ENCODE measurements around the gene NOL4L.

The NOL4L gene

GRCh38 chr20:32538526-32538939 is 46.6 kb downstream of the NOL4L start:
- no peak for DNase-seq

DNA sequence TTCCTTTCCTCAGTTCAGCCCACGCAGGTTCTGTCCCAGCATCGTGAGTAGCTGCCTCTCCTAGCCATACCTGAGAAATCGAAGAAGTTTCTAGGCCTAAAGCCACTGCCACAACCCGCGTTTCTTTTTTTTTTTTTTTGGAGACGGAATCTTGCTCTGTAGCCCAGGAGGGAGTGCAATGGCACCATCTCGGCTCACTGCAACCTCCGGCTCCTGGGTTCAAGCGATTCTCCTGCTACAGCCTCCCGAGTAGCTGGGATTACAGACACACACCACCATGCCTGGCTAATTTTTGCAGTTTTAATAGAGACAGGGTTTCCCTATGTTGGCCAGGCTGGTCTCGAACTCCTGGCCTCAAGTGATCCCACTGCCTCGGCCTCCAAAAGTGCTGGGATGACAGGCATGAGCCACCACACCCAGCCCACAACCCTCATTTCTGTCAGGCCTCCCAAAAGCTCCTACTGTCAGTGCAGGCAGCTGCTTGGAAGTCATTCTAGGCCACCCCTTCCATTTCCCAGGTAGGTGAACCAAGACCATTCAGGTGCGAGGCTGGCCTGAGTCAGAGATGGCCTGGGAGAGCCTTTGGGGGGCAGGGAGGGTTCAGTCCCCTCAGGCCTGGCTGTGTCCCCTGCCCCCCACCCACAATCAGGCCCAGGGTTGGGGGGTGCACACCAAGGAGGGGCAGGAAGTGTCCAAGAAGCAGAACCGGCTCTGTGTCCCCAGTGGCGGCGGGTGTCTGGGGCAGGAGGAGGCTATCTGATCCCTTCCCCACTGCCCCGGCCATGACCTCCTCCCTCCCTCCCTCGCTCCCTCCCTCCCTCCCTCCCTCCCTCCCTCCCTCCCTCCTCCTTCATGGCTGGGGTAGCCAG is 47.2 kb downstream of the NOL4L start:
- no peak for DNase-seq

DNA sequence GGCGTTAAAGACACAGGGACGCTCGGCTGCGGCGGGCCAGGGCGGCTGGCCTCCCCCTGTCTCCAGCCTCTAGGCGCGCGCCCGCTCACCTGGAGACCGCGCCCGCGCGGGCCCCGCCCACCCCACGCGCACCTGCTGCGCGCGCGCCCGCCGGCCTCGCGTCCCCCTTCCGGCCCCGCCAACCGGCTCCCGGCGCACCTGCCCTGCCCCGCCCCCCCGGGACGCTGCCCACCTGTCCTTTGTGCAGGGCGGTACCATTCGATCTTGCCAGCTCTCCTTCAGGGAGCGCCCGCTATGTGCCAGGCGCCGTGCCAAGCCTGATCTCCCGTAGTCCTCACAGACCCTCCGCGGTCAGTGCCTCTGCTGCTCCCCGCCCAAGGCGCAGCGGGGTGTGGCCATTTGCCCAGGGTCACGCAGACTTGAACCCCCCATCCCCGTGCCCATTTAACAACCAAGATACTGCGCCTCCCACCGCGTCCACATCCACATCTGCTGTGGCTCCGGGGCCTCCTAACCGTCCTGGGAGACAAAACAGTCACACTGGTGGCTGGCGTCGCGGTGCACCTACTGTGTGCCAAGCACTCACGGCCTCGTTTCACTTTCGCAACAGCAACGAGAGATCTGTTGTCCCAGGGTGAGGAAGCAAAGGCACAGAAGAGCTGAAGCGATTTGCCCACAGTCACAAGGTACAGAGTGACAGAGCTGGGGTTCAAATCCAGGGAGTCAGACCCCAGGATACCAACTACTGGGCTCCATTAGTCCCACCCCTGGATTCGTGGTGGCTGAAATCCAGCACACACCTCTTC is 48.1 kb downstream of the NOL4L start:
- no peak for DNase-seq

DNA sequence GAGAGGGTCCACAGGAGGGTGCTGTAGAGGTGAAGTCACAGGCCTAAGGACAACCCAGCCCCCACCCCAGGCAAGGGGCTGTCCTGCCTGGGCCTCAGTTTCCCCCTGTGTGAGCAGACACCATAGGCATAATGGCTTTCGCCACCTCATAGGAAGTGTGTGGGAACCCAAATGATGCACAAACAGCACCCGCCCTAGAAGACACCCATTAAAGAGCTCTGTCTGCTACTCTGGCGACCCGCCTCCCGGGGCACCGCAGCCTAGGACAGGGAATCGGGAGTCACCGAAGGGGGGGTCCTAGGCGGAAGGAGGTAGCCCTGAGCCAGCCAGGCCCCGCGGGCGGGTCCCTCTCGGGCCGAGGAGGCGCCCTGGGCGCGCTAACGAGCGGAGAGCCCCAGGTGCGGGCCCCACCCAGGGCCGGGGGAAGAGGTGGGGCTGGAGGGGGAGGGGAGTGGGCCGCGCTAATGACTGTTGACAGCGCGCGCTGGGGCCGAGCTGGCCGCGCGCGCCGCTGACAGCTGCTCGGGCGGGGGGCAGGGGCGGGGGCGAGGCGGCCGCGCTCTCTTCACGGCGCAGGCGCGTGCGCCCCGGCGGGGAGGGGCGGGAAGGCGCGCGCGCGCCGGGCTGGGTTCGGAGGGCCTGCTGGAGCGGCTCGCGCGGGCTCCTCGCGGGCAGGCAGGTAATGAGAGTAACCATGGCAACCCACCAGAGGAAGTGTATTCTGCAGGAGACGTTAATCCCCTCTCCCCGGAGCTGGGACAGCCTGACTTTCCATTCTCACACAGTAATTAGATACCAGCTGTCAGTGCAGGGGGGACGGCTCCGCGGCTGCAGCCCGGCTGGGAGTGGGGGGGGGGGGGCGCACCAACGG is 48.9 kb downstream of the NOL4L start:
- peak; percentile 15 for DNase-seq

DNA sequence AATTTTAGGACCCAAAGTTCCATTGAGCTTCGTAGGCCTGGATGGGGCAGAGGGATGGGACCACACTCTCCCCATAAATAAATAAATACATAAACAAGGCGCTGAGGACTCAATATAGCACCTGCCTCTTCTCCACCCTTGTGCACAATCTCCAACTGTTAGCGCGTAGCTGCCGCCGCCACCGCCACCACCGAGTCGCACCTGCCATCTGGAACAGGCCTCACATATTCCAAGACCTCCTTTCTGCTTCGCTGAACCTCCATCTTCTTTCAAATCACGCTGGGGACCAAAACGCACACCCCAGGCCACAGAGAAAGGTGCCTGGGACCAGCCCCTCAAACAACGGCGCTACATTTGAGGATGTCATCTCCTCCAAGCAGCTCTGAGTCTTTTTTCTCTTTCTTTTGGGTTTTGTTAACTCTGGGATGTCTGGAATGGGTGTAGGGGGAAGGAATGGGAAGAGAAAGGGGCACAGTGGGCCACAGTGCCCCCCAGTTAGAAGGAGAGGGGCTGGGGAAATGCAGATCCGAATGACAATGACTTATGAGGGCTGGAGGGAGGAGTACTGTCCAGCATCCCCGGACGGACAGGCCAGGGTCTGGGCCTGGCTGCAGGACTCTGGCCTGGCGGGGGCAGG is 49.7 kb downstream of the NOL4L start:
- DNase-seq = no peak

- no peak for DNase-seq
Observed at GRCh38 chr20:32534661-32535240, 50.4 kb downstream of the NOL4L start.

DNA sequence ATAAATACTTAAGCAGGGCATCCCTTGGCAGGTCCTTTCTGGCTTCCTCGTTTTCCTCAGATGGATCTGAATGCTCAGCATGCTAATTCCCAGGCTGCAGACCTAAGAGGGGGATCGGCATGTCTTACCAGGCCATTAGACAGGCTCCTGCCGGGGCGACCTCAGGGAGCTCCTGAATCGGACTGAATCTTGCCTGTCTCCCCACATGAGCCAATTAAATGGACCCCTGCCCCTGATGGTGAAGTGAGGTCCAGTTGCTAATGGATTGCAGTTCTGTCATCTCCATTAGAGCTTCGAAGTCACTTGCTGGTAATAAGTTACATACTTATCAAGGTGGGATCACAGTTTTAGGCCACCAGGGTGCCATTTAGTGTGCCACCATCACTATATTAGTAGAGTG is 51.4 kb downstream of the NOL4L start:
- DNase-seq = no peak

GRCh38 chr20:32532246-32532645 is 52.9 kb downstream of the NOL4L start:
- no peak for DNase-seq

DNA sequence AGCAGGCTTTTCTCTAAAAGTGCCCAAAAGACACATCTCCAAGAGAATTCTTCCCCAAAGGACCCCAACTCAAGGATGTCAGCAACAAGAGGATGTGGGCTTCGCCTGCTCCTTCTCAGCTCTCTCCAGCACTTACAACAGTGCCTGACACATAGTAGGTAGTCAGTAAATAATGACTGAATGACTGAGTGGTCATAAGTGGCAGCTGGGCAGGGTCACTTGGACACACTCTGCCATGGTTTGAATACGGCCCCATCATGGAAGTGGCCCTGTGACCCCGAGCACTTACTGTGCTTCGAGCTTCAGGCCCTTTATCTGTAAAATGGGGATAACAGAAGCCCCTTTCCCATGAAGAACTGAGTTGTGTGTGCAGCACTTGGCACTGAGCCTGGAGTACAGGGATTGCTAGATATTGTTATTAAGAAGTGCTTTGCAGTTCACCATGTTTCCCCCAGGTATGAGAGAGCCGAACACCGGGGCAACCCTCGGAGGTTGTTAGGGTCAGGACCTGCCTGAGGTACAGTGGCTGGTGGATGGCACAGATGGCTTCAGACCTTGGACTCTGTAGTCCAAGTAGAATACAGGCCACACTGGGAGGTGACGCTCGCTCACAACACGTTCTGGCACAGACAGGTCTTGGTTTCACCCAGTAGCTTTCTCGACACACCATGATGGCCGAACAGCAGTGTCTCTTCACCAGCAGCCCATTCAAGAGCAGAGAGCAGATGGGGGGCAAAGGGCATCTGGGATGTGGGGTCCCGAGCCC is 56.0 kb downstream of the NOL4L start:
- no peak for DNase-seq

GRCh38 chr20:32528171-32528891 is 56.8 kb downstream of the NOL4L start:
- DNase-seq = no peak

GRCh38 chr20:32527447-32528055 is 57.6 kb downstream of the NOL4L start:
- no peak for DNase-seq

DNA sequence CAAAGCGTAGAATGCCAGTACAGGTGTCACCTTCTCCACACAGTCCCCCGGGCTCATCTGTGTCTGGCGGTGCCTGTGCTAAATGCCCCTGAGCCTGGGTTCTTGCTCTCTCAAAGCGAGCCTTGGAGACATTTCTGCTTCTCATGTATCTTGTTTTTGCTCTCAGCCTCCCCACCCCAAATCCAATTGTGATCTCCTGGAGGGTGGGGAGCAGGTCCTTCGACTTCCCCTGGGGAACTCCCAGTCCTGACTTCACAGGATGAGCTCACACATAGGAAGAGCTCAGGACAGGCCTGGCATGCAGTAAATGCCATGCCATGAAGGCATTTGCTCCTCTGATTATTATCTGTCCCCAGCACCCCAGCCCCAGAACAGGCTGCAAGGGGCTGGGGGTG is 58.1 kb downstream of the NOL4L start:
- DNase-seq = no peak

DNA sequence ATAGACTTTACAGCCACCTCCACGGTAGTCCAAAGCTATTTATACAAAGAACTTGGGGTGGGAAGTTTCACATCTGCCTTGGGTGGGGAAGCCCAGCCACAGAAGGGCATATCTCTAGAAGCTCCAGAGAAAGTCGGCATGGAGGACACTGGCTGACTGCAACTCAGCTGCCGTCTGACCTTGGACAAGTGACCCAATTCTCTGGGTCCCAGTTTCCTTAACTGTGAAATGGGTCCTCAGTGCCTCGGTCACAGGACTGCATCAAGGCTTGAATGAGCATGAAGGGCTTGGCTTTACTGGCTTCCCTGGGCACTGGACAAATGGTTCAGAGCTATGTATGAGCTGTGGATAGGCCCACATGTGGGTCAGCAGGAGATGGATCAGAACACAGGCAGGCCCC is 58.6 kb downstream of the NOL4L start:
- DNase-seq = no peak

GRCh38 chr20:32526125-32526524 is 59.0 kb downstream of the NOL4L start:
- DNase-seq = no peak

- no peak for DNase-seq
Observed at GRCh38 chr20:32524829-32525501, 60.2 kb downstream of the NOL4L start.

- no peak for DNase-seq
Observed at GRCh38 chr20:32523613-32524213, 61.4 kb downstream of the NOL4L start.

- DNase-seq = peak; percentile 55
Observed at GRCh38 chr20:32522776-32523612, 62.1 kb downstream of the NOL4L start.

DNA sequence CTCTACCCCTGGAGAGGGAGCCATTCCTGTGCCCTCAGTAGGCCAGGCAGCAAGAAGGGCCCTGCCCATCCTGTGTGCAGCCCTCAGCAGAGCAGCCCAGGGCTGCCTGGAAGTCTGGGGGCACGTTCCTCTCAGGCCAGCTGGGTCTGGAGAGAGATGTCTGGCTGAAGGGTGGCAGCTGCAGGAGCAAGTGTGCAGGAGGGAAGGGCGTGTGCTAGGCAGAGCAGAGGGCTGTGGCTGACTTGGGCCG is 62.7 kb downstream of the NOL4L start:
- DNase-seq = no peak
